Activated gamma-delta T cell (primary cell): Measurements from ENCODE around the gene IL17RD.

ENCODE experiments used
- DNase-seq: peaks from one replicate; lab custom pipeline; 2025; lab: John Stamatoyannopoulos, UW

IL17RD gene

GRCh38 chr3:57130571-57131209 is 34.5 kb downstream of the IL17RD start:
- no peak for DNase-seq

GRCh38 chr3:57128826-57129667 is 36.1 kb downstream of the IL17RD start:
- DNase-seq = no peak

- no peak for DNase-seq
Observed at GRCh38 chr3:57127891-57128518, 37.1 kb downstream of the IL17RD start.

- no peak for DNase-seq
Observed at GRCh38 chr3:57126244-57126643, 38.9 kb downstream of the IL17RD start.

- DNase-seq = no peak
Observed at GRCh38 chr3:57120451-57121174, 44.5 kb downstream of the IL17RD start.

GRCh38 chr3:57120040-57120439 is 45.1 kb downstream of the IL17RD start:
- no peak for DNase-seq

- no peak for DNase-seq
Observed at GRCh38 chr3:57118254-57118653, 46.9 kb downstream of the IL17RD start.

GRCh38 chr3:57116501-57116900 is 48.7 kb downstream of the IL17RD start:
- no peak for DNase-seq

GRCh38 chr3:57112206-57112605 is 52.9 kb downstream of the IL17RD start:
- DNase-seq = no peak

- DNase-seq = no peak
Observed at GRCh38 chr3:57110798-57111197, 54.4 kb downstream of the IL17RD start.

- no peak for DNase-seq
Observed at GRCh38 chr3:57110214-57110613, 54.9 kb downstream of the IL17RD start.

GRCh38 chr3:57109437-57110199 is 55.5 kb downstream of the IL17RD start:
- DNase-seq = no peak

GRCh38 chr3:57108684-57109083 is 56.5 kb downstream of the IL17RD start:
- no peak for DNase-seq

- no peak for DNase-seq
Observed at GRCh38 chr3:57105585-57105984, 59.6 kb downstream of the IL17RD start.

GRCh38 chr3:57100046-57100695 is 65.0 kb downstream of the IL17RD start:
- DNase-seq = no peak

GRCh38 chr3:57098418-57099310 is 66.5 kb downstream of the IL17RD start:
- DNase-seq = no peak

GRCh38 chr3:57097536-57097935 is 67.6 kb downstream of the IL17RD start:
- no peak for DNase-seq

- DNase-seq = no peak
Observed at GRCh38 chr3:57095363-57095762, 69.8 kb downstream of the IL17RD start.

GRCh38 chr3:57094575-57094974 is 70.6 kb downstream of the IL17RD start:
- no peak for DNase-seq

GRCh38 chr3:57093971-57094535 is 71.1 kb downstream of the IL17RD start:
- no peak for DNase-seq
